Erythroblast (primary cell): ENCODE results near the gene PHACTR2.

Experiments
- GATA1 ChIP-seq: IDR thresholded peaks from 2 replicates; pipeline ENCODE4 v1.6.1; 2011; ENCODE audit warnings: low read depth, mild to moderate bottlenecking, control low read depth, low read length, moderate library complexity
- POLR2A ChIP-seq: IDR thresholded peaks from 2 replicates; pipeline ENCODE4 v1.6.1; 2011; ENCODE audit warnings: mild to moderate bottlenecking, low read length

DNA sequence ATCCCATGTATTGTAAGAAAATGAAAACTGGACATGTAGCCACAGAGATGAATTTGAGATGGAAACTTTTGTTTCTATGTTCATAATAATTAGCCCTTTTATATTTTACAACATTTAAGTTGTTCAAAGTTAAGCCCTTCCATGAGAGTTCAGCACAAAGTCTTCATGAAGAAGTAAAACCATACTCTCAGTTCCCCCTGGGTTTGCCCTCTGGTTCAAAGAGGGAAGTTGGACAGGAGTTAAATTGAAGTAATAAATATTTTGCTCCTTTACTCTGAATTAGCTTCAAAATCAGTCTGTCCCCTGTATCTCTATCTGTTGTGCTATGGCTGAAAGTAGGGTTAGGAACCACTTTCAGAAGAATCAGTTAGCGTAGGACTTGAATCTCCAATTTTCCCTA is 31.1 kb downstream of the PHACTR2 start:
- no peak for TF ChIP-seq POLR2A
- no peak for TF ChIP-seq GATA1
